ENCODE data around the gene LSMEM2. TPM values are rescaled to one million over a fixed set of nuclear protein-coding genes. Genes with fewer than 3 reads are reported as not detected.

The LSMEM2 gene
- total and polyA plus RNA-seq, 8 donors: 0.15 to 0.61 (median 0.41) TPM; not detected in 1

DNA sequence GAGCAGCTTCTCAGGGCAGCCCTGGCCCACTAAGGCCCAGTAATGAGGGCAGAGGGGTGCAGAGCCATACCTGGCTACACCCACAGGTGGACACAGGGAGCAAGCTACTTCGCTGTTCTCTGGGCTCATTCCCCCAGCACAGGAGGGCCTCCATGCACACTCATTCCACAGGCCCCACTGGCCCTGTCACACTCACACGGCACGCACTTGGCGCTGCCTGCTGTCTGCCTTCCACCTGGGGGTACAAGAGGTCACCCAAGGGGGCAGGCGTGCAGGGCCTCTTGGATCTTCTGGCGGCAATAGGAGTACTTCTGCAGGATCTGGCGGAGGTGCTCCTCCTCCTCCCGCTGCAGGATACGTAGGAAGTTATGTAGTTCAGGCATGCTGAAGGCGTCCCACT is 51.4 kb downstream of the LSMEM2 start:
- ATAC-seq: no peak
- intact Hi-C loops (cut with DNase I): no loop called here
- Histone ChIP-seq H3K4me1 (peaks cover 15 to 68% of the 10 kb centered on the region in 2 donors), H3K9me3 (no peaks in the 10 kb centered on the region), H3K36me3 (peaks cover 0 to 57% of the 10 kb centered on the region in 2 donors), H3K27ac (no peak overlapping the region), H3K27me3 (no peaks in the 10 kb centered on the region), H3K4me3 (no peak overlapping the region)
- no peak for DNase-seq
- TF ChIP-seq, protein P1, sequence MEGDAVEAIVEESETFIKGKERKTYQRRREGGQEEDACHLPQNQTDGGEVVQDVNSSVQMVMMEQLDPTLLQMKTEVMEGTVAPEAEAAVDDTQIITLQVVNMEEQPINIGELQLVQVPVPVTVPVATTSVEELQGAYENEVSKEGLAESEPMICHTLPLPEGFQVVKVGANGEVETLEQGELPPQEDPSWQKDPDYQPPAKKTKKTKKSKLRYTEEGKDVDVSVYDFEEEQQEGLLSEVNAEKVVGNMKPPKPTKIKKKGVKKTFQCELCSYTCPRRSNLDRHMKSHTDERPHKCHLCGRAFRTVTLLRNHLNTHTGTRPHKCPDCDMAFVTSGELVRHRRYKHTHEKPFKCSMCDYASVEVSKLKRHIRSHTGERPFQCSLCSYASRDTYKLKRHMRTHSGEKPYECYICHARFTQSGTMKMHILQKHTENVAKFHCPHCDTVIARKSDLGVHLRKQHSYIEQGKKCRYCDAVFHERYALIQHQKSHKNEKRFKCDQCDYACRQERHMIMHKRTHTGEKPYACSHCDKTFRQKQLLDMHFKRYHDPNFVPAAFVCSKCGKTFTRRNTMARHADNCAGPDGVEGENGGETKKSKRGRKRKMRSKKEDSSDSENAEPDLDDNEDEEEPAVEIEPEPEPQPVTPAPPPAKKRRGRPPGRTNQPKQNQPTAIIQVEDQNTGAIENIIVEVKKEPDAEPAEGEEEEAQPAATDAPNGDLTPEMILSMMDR (IDR thresholded peaks at IDR 0.05): no peak

DNA sequence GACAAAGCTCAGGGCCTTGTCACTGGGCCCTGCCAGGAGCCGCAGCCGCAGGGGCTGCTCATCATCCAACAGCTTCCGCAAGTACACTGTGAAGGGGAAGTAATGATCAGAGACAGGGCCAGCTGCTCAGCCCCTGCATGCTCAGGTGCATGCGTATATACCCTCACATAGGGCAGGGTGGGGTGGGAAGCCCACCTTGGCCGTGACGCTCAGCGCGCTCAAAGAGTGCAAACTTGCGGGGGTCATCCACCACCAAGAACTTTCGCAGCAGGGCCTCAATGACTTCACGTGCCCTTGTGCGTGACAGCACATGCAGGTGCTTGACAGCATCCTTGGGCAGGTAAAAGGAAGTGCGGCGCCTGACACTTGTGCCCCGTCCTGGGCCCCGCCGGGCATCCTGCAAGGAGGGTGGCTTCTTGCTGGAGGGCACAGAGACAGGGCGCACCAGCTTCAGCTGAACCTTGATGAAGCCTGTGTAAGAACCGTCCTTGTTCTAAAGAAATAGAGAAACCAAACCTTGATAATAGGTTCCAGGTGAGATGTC is 52.5 kb downstream of the LSMEM2 start:
- no peak overlapping the region for H3K27ac ChIP-seq
- TF ChIP-seq, protein P1 (IDR thresholded peaks at IDR 0.05): no peak
- no peak overlapping the region for H3K4me3 ChIP-seq
- H3K27me3 ChIP-seq: no peaks in the 10 kb centered on the region
- DNase-seq: peak in 1 of 4 donors; percentile 54
- H3K36me3 ChIP-seq: peaks cover 0 to 46% of the 10 kb centered on the region in 2 donors
- no peak for ATAC-seq
- peaks cover 26 to 69% of the 10 kb centered on the region in 2 donors for H3K4me1 ChIP-seq
- H3K9me3 ChIP-seq: no peaks in the 10 kb centered on the region
- intact Hi-C loops (cut with DNase I): no loop called here

DNA sequence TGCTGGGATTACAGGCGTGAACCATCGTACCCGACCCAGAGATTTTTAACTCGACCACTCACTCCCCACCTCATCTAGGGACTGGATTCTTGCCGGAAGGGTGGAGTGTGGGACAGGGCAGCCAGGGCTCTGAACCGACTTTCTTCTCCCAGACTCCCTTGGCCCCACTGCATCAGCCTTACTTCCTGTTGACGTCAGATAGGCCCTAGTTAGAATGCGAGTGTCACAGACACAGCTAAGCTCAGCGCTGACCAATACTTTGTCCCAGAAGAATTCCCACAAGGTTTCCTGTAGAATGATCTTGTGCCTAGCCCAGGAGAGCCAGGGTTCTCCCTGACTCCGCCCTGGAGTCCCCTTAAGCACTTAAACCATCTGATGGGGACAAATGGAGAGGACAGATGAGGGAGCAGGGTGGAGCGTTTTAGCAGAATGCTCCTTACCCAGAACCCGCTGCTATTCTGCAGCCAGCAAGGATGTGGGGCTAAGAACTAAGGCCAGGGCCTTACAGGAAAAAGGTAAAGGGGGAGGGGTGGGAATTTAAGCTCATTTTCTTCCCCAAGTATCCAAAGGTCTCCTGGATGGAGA is 54.9 kb downstream of the LSMEM2 start:
- ATAC-seq (no peak), DNase-seq (peak in 1 of 4 donors; percentile 40)
- Histone ChIP-seq H3K27me3 (no peaks in the 10 kb centered on the region), H3K27ac (peak overlapping the region; percentile 94 to 98), H3K4me3 (peak overlapping the region in 1 of 2 donors; percentile 81), H3K36me3 (peaks cover 0 to 46% of the 10 kb centered on the region in 2 donors), H3K4me1 (peaks cover 23 to 65% of the 10 kb centered on the region in 2 donors), H3K9me3 (no peaks in the 10 kb centered on the region)
- TF ChIP-seq, protein P1 (IDR thresholded peaks at IDR 0.05): no peak
- intact Hi-C loops (cut with DNase I): no loop called here

DNA sequence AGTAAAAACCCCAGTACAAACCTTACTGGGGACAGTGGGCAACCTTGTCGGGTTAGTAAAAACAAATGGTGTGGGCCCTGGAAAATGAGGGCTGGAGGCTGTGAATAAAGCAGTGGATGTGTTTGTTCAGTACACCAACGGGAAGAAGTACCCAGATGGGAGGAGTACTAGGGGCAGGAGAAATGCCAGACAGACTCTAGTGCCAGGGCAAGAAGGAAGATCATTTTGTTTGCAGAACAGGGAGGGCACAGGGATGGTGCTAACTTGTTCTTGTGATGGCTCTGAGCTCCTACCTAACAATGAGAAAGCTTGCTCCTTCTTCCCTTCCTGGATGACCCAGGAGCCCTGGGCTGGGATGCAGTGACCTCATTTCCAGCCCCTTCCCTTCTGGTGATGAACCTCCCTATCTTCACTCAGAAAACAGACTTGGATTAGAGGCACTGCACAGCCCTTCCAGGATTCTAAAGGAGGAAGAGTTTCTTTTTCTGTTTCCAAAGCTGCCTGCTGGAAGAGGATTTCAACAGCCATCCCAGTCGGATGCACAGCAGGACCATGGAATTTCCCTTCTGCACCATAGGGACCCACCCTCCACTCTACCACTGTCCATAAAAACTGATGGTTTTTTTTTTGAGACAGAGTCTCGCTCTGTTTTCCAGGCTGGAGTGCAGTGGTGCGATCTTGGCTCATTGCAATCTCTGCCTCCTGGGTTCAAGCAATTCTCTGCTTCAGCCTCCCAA is 55.6 kb downstream of the LSMEM2 start:
- peak overlapping the region in 1 of 2 donors; percentile 81 for H3K4me3 ChIP-seq
- TF ChIP-seq, protein P1 (IDR thresholded peaks at IDR 0.05): no peak
- peak overlapping the region; percentile 94 to 98 for H3K27ac ChIP-seq
- intact Hi-C loops (cut with DNase I): no loop called here
- no peaks in the 10 kb centered on the region for H3K27me3 ChIP-seq
- DNase-seq (no peak), ATAC-seq (no peak)
- peaks cover 0 to 40% of the 10 kb centered on the region in 2 donors for H3K36me3 ChIP-seq
- H3K9me3 ChIP-seq: no peaks in the 10 kb centered on the region
- peaks cover 23 to 71% of the 10 kb centered on the region in 2 donors for H3K4me1 ChIP-seq
